Osteoblast (primary cell): ENCODE measurements around the gene DNASE1. TPM values are rescaled to one million over a fixed set of nuclear protein-coding genes. Genes with fewer than 3 reads are reported as not detected.

Experiments used
- DNase-seq: peaks from one replicate; pipeline ENCODE4 v3.0.0; 2011; ENCODE audit warnings: low spot score, mixed read lengths; ENCODE audit not compliant: insufficient read length; ENCODE audit errors: missing footprints
- H2AFZ ChIP-seq: 2 replicates; pipeline ENCODE4 v1.6.0; 2011; ENCODE audit warnings: mild to moderate bottlenecking, low read length
- H3K27ac ChIP-seq: 2 replicates; pipeline ENCODE4 v1.5.1; 2011; ENCODE audit warnings: mild to moderate bottlenecking, low read depth, low read length, moderate library complexity
- H3K27me3 ChIP-seq: 2 replicates; pipeline ENCODE4 v1.6.0; 2012; ENCODE audit warnings: mild to moderate bottlenecking, control low read depth, inconsistent platforms, low read length, moderate library complexity; ENCODE audit not compliant: insufficient read depth
- H3K36me3 ChIP-seq: 2 replicates; pipeline ENCODE4 v1.5.1; 2011; ENCODE audit warnings: mild to moderate bottlenecking, low read length, control low read depth, moderate library complexity; ENCODE audit not compliant: insufficient read depth
- H3K4me1 ChIP-seq: 2 replicates; pipeline ENCODE4 v1.5.1; 2011; ENCODE audit warnings: mild to moderate bottlenecking, low read length, control low read depth, moderate library complexity; ENCODE audit not compliant: insufficient read depth
- H3K4me2 ChIP-seq: 2 replicates; pipeline ENCODE4 v1.6.0; 2011; ENCODE audit warnings: mild to moderate bottlenecking, low read length; ENCODE audit not compliant: insufficient read depth
- H3K4me3 ChIP-seq: fragments of 200-600 bp; sonication (generic); 3 replicates; pipeline ENCODE4 v1.5.1; 2012; ENCODE audit warnings: mild to moderate bottlenecking, low read length, inconsistent platforms; ENCODE audit not compliant: insufficient read depth
- H3K79me2 ChIP-seq: 2 replicates; pipeline ENCODE4 v1.6.0; 2012; ENCODE audit warnings: mild to moderate bottlenecking, low read length, control low read depth, inconsistent platforms; ENCODE audit not compliant: insufficient read depth
- H3K9me3 ChIP-seq: 2 replicates; pipeline ENCODE4 v1.5.1; 2011; ENCODE audit warnings: low read depth, low read length, control low read depth
- H4K20me1 ChIP-seq: 2 replicates; pipeline ENCODE4 v1.6.0; 2012; ENCODE audit warnings: mild to moderate bottlenecking, low read length, control low read depth; ENCODE audit not compliant: insufficient read depth
- CTCF ChIP-seq: IDR thresholded peaks from 2 replicates; pipeline ENCODE4 v1.5.1; 2011; ENCODE audit warnings: mild to moderate bottlenecking, low read depth, low read length, moderate library complexity; ENCODE audit errors: extremely low read depth
- total RNA-seq: library from RNA; depleted of rRNA; stranded (reverse); fragments of >200 nt; gene quantifications from 2 replicates; pipeline ENCODE4 v1.2.3, GENCODE V29; 2012

Gene DNASE1
- total RNA-seq, 1 donor: 11.9 TPM

DNA sequence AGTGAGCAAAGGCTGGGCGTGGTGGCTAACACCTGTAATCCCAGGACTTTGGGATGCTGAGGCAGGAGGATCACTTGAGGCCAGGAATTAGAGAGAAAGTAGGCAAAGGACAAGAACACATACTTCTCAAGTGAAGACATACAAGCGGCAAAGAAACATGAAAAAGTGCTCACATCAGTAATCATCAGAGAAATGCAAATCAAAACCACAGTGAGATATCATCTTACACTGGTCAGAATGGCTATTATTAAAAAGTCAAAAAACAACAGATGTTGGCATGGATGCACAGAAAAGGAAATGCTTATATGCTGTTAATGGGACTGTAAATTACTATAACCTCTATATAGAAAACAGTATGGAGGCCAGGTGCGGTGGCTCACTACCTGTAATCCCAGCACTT, 30.8 kb upstream of the DNASE1 start:
- TF ChIP-seq CTCF: no peak
- no peak for DNase-seq
- Histone ChIP-seq H3K79me2 (peaks cover 16% of the 10 kb centered on the region), H3K27ac (no peak overlapping the region), H2AFZ (no peak overlapping the region), H3K4me3 (no peak overlapping the region), H3K27me3 (no peaks in the 10 kb centered on the region), H3K36me3 (no peaks in the 10 kb centered on the region), H3K4me1 (no peaks in the 10 kb centered on the region), H4K20me1 (peaks cover 6% of the 10 kb centered on the region), H3K4me2 (no peak overlapping the region), H3K9me3 (no peaks in the 10 kb centered on the region)

DNA sequence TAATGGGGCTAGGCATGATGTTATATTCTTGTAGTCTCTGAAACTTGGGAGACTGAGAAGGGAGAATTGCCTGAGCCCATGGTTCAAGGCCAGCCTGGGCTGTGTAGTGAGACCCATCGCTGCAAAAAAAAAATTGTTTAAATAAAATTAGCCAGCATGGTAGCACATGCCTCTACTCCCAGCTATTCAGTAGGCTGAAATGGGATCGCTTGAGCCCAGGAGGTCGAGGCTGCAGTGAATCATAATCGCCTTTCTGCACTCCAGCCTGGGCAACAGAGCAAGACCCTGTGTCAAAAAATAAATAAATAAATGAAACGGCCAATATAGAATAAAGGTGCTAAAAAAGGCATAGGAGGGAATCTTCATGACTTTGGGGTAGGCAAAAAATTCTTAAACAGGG, 29.2 kb upstream of the DNASE1 start:
- no peak for DNase-seq
- Histone ChIP-seq H3K4me2 (no peak overlapping the region), H3K27me3 (no peaks in the 10 kb centered on the region), H3K4me3 (no peak overlapping the region), H3K9me3 (no peaks in the 10 kb centered on the region), H3K79me2 (peaks cover 21% of the 10 kb centered on the region), H3K4me1 (no peaks in the 10 kb centered on the region), H3K27ac (no peak overlapping the region), H2AFZ (no peak overlapping the region), H4K20me1 (peaks cover 10% of the 10 kb centered on the region), H3K36me3 (no peaks in the 10 kb centered on the region)
- TF ChIP-seq CTCF: no peak

DNA sequence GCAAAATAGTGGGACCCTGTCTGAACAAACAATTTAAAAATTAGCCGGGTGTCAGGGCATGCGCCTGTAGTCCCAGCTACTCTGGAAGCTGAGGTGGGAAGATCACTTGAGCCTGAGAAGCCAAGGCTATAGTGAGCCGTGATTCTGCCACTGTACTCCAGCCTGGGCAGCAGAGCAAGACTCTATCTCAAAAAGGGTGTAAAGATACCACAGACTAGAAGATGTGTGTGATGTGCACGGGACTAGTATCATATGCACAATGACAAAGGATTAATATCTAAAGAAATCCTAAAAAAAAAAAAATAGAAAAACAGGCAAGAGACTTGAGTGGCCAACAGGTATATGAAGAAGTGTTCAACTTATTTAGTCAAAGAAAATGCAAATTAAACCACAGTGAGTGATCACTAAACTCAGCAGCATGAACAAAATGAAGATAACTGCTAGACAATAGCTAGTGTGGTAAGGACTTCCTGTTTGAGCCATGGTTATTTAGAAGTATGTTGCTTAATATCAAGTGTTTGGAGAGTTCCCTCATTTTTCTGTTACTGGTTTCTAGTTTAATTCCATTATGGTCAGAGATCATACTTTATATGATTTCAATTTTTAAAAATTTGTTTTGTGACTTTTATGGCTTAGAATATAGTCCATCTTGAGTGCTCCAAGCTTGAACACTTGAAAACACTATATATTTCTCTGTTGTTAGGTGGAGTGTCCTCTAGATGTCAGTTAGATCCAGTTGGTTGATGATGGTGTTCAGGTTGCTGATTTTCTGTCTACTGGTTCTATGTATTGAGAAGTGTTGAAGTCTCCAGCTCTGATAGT, 28.4 kb upstream of the DNASE1 start:
- no peak for TF ChIP-seq CTCF
- Histone ChIP-seq H4K20me1 (peaks cover 10% of the 10 kb centered on the region), H3K36me3 (no peaks in the 10 kb centered on the region), H3K4me2 (no peak overlapping the region), H3K27ac (no peak overlapping the region), H3K4me3 (no peak overlapping the region), H3K27me3 (no peaks in the 10 kb centered on the region), H3K79me2 (peaks cover 20% of the 10 kb centered on the region), H3K4me1 (no peaks in the 10 kb centered on the region), H2AFZ (no peak overlapping the region), H3K9me3 (no peaks in the 10 kb centered on the region)
- DNase-seq: no peak

DNA sequence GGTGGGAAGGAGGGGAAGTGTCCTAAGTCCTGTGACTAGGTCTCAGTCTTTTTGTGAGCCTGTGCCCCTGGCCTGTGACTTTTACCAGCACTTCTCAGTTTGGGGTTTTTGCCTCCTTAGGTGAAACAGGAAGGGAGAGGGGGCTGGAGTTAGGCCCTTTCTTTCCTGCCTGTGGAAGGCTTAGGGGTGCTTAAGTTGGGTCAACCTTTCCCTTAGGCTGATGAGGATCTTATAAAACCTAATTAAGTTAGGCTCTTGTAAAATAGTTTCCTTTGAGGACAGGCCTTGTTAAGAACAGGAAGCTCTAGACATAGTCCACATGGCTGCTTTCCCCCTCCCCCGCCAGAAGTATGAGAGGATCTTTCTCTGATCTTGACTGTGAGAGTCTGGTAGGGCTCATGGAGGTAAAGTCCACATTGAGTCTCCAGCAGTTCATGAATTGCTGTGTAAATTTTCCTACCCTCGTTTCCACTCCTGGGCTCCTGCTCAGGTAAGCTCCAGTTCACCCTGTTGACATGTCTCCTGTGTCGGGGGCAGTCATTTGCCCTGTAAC, 17.0 kb upstream of the DNASE1 start:
- Histone ChIP-seq H3K4me1 (no peaks in the 10 kb centered on the region), H2AFZ (no peak overlapping the region), H3K27me3 (no peaks in the 10 kb centered on the region), H3K9me3 (no peaks in the 10 kb centered on the region), H4K20me1 (peaks cover 9% of the 10 kb centered on the region), H3K36me3 (no peaks in the 10 kb centered on the region), H3K27ac (no peak overlapping the region), H3K4me3 (no peak overlapping the region), H3K4me2 (no peak overlapping the region), H3K79me2 (peaks cover 15% of the 10 kb centered on the region)
- DNase-seq: no peak
- no peak for TF ChIP-seq CTCF
